Natural killer cell (primary cell): ENCODE data around the gene PIGO. TPM values are rescaled to one million over a fixed set of nuclear protein-coding genes. Genes with fewer than 3 reads are reported as not detected.

ENCODE experiments used
- ATAC-seq, 3 donors: fragments of 150-1000 bp in 2 of 3; fragments of 200-7000 bp in 1 of 3; cut with Tn5 transposase; 1 replicate in 1 of 3; 2 replicates in 2 of 3; pipeline ENCODE4 v1.10.0; 2021; ENCODE audit warnings: mild to moderate bottlenecking in 2 of 3, moderate library complexity in 2 of 3
- DNase-seq, 2 donors: peaks; one replicate each; pipeline versions ENCODE4 v3.0.0 to v3.0.0-alpha.2; 2013 to 2021; ENCODE audit warnings: mixed read lengths in 1 of 2
- H3K27ac ChIP-seq: one replicate; pipeline ENCODE4 v1.5.1; 2013; ENCODE audit warnings: mild to moderate bottlenecking, low read length
- H3K27me3 ChIP-seq: one replicate; pipeline ENCODE4 v1.6.1; 2013; ENCODE audit warnings: low read length; ENCODE audit not compliant: control insufficient read depth, insufficient read depth
- H3K36me3 ChIP-seq: one replicate; pipeline ENCODE4 v1.6.1; 2013; ENCODE audit warnings: low read length; ENCODE audit not compliant: control insufficient read depth, insufficient read depth
- H3K4me1 ChIP-seq: one replicate; pipeline ENCODE4 v1.6.1; 2013; ENCODE audit warnings: low read length; ENCODE audit not compliant: control insufficient read depth, insufficient read depth
- H3K4me3 ChIP-seq: one replicate; pipeline ENCODE4 v1.5.1; 2013; ENCODE audit warnings: low read length
- H3K9me3 ChIP-seq: one replicate; pipeline ENCODE4 v1.6.1; 2013; ENCODE audit warnings: low read length; ENCODE audit not compliant: control insufficient read depth, insufficient read depth
- H3K27ac Mint-ChIP-seq, 2 donors: one replicate each; pipeline ENCODE4 v1.8.0; 2022; ENCODE audit warnings: mild to moderate bottlenecking in 2 of 2, mixed read lengths in 2 of 2, moderate library complexity in 1 of 2
- H3K27me3 Mint-ChIP-seq, 2 donors: one replicate each; pipeline ENCODE4 v1.8.0; 2022; ENCODE audit warnings: low read depth in 2 of 2, mixed read lengths in 2 of 2
- H3K36me3 Mint-ChIP-seq: one replicate; pipeline ENCODE4 v1.8.0; 2022; ENCODE audit warnings: mixed read lengths
- H3K4me1 Mint-ChIP-seq, 2 donors: one replicate each; pipeline ENCODE4 v1.8.0; 2022; ENCODE audit warnings: mixed read lengths in 2 of 2
- H3K4me3 Mint-ChIP-seq: one replicate; pipeline ENCODE4 v1.8.0; 2022; ENCODE audit warnings: mild to moderate bottlenecking, moderate library complexity, mixed read lengths
- H3K9me3 Mint-ChIP-seq, 2 donors: one replicate each; pipeline ENCODE4 v1.8.0; 2022; ENCODE audit warnings: mixed read lengths in 2 of 2
- CTCF ChIP-seq: fragments of 200-600 bp; IDR thresholded peaks from one replicate; pipeline ENCODE4 v1.8.0; 2022; ENCODE audit warnings: antibody characterized with exemption
- WGBS: methylation state at CpG from one replicate; pipeline ENCODE4 v1.1.7; 2013; ENCODE audit warnings: missing lambda C conversion rate; ENCODE audit not compliant: insufficient coverage; 5-methylcytosine and 5-hydroxymethylcytosine counted together
- intact Hi-C: fragments of 100-400 bp; cut with micrococcal nuclease; formaldehyde crosslinking; loops from one replicate; pipeline ENCODE4 v1.14.2; 2022
- total RNA-seq, 4 donors: library from RNA; stranded (reverse); fragments of 120-200 nt in 1 of 4; gene quantifications; one replicate each; pipeline versions ENCODE4 v1.2.3 to v1.2.4, GENCODE V29; 2013 to 2022

The PIGO gene
- total RNA-seq, 3 donors from 2014 or later (not counting 1 experiment from before 2014, with no cell fraction given), result 23.6 to 28.2 (median 27.7) TPM

- H3K9me3 ChIP-seq, result no peaks in the 10 kb centered on the region
- no peak for TF ChIP-seq CTCF
- intact Hi-C loops, result no loop called here
- H3K4me1 ChIP-seq, result no peaks in the 10 kb centered on the region
- no peaks in the 10 kb centered on the region for H3K27me3 ChIP-seq
- Mint-ChIP-seq H3K36me3 (no peaks in the 10 kb centered on the region), H3K4me3 (no peak overlapping the region), H3K27ac (no peak overlapping the region), H3K9me3 (no peaks in the 10 kb centered on the region), H3K27me3 (no peaks in the 10 kb centered on the region), H3K4me1 (peaks cover 0 to 5% of the 10 kb centered on the region in 2 donors)
- no peak overlapping the region for H3K27ac ChIP-seq
- DNase-seq (no peak), ATAC-seq (no peak)
- 91% methylated on average over 6 of the region's 6 CpGs for WGBS
- peaks cover 9% of the 10 kb centered on the region for H3K36me3 ChIP-seq
- no peak overlapping the region for H3K4me3 ChIP-seq
Measured at GRCh38 chr9:35042891-35043545, 53.4 kb downstream of the PIGO start.

- Histone ChIP-seq H3K4me3 (no peak overlapping the region), H3K36me3 (peaks cover 9% of the 10 kb centered on the region), H3K9me3 (no peaks in the 10 kb centered on the region), H3K27ac (no peak overlapping the region), H3K27me3 (no peaks in the 10 kb centered on the region), H3K4me1 (no peaks in the 10 kb centered on the region)
- no peaks in the 10 kb centered on the region for H3K27me3 Mint-ChIP-seq
- no peaks in the 10 kb centered on the region for H3K9me3 Mint-ChIP-seq
- no peak for TF ChIP-seq CTCF
- ATAC-seq, result no peak
- 85% methylated on average over 3 of the region's 3 CpGs for WGBS
- peaks cover 0 to 5% of the 10 kb centered on the region in 2 donors for H3K4me1 Mint-ChIP-seq
- H3K27ac Mint-ChIP-seq, result no peak overlapping the region
- no peaks in the 10 kb centered on the region for H3K36me3 Mint-ChIP-seq
- H3K4me3 Mint-ChIP-seq, result no peak overlapping the region
- intact Hi-C loops, result no loop called here
- no peak for DNase-seq
Measured at GRCh38 chr9:35042081-35042604, 54.2 kb downstream of the PIGO start.

Other genes with a start within 250 kb of the PIGO start
- not detected for gene PHF24, start 138.3 kb downstream of the PIGO start, total RNA-seq
- 1 to 10 TPM; 1.1 to 2.4 (median 1.9) TPM for gene DNAJB5, start 106.8 kb downstream of the PIGO start, total RNA-seq
- gene VCP, start 24.0 kb downstream of the PIGO start, total RNA-seq, result 100 to 1,000 TPM; 303 to 338 (median 322) TPM
- 10 to 100 TPM; 33.9 to 38.9 (median 35.7) TPM for gene FANCG, start 16.6 kb downstream of the PIGO start, total RNA-seq
- gene STOML2, start 6.5 kb upstream of the PIGO start, total RNA-seq, result 10 to 100 TPM; 41.4 to 43.9 (median 41.6) TPM
- 10 to 100 TPM; 21.0 to 28.3 (median 23.9) TPM for gene ATOSB, start 19.3 kb upstream of the PIGO start, total RNA-seq
- under 1 TPM; 0.21 to 0.78 (median 0.27) TPM for gene UNC13B, start 65.4 kb upstream of the PIGO start, total RNA-seq